HCT116 (cell line): Measurements from ENCODE around the gene ACRBP.

Source experiments
- CEBPB ChIP-seq: IDR thresholded peaks from 2 replicates; pipeline ENCODE4 v1.6.1; 2012; ENCODE audit warnings: low read depth
- EZH2phosphoT487 ChIP-seq: fragments of 200-600 bp; IDR thresholded peaks from 2 replicates; pipeline ENCODE4 v1.6.1; 2018; ENCODE audit warnings: antibody characterized with exemption, borderline replicate concordance
- FOSL1 ChIP-seq: IDR thresholded peaks from 2 replicates; pipeline ENCODE4 v1.6.1; 2012; ENCODE audit warnings: low read depth
- JUND ChIP-seq: IDR thresholded peaks from 2 replicates; pipeline ENCODE4 v1.6.1; 2012
- POLR2A ChIP-seq: IDR thresholded peaks from 2 replicates; pipeline ENCODE4 v1.7.0; 2011; ENCODE audit warnings: borderline replicate concordance; ENCODE audit not compliant: insufficient read depth, insufficient read length; ENCODE audit errors: extremely low read depth
- RAD21 ChIP-seq: IDR thresholded peaks from 2 replicates; pipeline ENCODE4 v1.6.1; 2012; ENCODE audit warnings: low read depth, mild to moderate bottlenecking
- SIN3A ChIP-seq: IDR thresholded peaks from 2 replicates; pipeline ENCODE4 v1.6.1; 2012; ENCODE audit warnings: low read depth
- TCF7L2 ChIP-seq: IDR thresholded peaks from 2 replicates; pipeline ENCODE4 v1.7.0; 2011; ENCODE audit warnings: borderline replicate concordance, inconsistent platforms; ENCODE audit not compliant: insufficient read depth, insufficient read length; ENCODE audit errors: extremely low read depth
- ZFX ChIP-seq: fragments of 450-650 bp; IDR thresholded peaks from 2 replicates; pipeline ENCODE4 v1.6.1; 2017
- ZNF274 ChIP-seq: fragments of 200-500 bp; sonication (Bioruptor generic); IDR thresholded peaks from 2 replicates; pipeline ENCODE4 v1.6.1; 2014; ENCODE audit warnings: mild to moderate bottlenecking, low read depth, low read length, inconsistent platforms
- TF ChIP-seq, protein P1 (sequence below), 3 experiments: fragments of 200-600 bp in 1 of 3; sonication (generic) in 1 of 3; IDR thresholded peaks in 2 of 3; conservative IDR thresholded peaks in 1 of 3; 2 replicates each; pipeline ENCODE4 v1.5.1; 2012 to 2017; ENCODE audit warnings: low read depth in 2 of 3, low read length in 2 of 3, antibody characterized with exemption in 1 of 3, borderline replicate concordance in 1 of 3, control low read depth in 1 of 3, mild to moderate bottlenecking in 1 of 3, mixed read lengths in 1 of 3, mixed run types in 1 of 3, moderate library complexity in 1 of 3; ENCODE audit not compliant: insufficient read depth in 1 of 3
- TF ChIP-seq, protein P2 (sequence below): IDR thresholded peaks from 2 replicates; pipeline ENCODE4 v1.6.1; 2012
- TF ChIP-seq, protein P3 (sequence below): IDR thresholded peaks from 2 replicates; pipeline ENCODE4 v1.6.1; 2012; ENCODE audit warnings: low read depth
- TF ChIP-seq, protein P4 (sequence below): IDR thresholded peaks from 2 replicates; pipeline ENCODE4 v1.6.1; 2012

DNA sequence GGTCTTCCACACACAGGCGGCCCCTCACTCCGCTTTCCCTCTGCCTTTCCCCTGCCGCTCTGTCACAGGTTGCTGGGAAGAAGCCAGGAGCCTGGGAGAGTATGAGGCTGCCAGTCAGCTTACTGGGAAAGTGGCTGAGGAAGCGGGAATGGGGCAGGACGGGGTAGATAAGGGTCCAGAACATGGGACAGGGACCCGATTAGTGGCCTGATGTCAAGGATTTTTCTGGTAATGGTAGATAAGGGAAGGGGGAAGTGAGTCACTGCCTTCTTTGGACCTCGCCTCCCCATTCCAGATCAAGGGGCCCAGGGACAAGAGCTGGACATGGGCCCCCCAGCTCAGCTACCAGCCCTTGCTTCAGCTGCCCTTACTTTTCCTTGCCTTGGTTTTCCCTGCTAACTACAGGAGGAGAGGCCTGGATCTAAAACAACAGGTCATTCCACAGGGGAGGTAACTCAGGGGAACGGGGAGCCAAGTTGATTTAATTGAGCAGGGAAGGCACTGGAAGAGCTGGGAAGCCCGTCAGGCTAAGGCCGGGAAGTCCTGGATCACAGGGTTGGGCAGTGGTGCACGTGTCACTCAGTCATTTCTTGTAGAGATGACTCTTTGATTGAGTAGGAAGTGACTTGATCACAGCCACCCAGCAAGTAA is 8.0 kb downstream of the ACRBP start:
- TF ChIP-seq, protein P1, sequence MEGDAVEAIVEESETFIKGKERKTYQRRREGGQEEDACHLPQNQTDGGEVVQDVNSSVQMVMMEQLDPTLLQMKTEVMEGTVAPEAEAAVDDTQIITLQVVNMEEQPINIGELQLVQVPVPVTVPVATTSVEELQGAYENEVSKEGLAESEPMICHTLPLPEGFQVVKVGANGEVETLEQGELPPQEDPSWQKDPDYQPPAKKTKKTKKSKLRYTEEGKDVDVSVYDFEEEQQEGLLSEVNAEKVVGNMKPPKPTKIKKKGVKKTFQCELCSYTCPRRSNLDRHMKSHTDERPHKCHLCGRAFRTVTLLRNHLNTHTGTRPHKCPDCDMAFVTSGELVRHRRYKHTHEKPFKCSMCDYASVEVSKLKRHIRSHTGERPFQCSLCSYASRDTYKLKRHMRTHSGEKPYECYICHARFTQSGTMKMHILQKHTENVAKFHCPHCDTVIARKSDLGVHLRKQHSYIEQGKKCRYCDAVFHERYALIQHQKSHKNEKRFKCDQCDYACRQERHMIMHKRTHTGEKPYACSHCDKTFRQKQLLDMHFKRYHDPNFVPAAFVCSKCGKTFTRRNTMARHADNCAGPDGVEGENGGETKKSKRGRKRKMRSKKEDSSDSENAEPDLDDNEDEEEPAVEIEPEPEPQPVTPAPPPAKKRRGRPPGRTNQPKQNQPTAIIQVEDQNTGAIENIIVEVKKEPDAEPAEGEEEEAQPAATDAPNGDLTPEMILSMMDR (IDR thresholded peaks at IDR 0.05 in 2 of 3, conservative IDR thresholded peaks at IDR 0.05 in 1 of 3; ENCODE audit: borderline replicate concordance in 1 of 3, insufficient read depth in 1 of 3, low read depth in 2 of 3, low read length in 2 of 3): no peak
- no peak for TF ChIP-seq POLR2A
- TF ChIP-seq, protein P2, sequence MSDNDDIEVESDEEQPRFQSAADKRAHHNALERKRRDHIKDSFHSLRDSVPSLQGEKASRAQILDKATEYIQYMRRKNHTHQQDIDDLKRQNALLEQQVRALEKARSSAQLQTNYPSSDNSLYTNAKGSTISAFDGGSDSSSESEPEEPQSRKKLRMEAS: no peak
- TF ChIP-seq, protein P3, sequence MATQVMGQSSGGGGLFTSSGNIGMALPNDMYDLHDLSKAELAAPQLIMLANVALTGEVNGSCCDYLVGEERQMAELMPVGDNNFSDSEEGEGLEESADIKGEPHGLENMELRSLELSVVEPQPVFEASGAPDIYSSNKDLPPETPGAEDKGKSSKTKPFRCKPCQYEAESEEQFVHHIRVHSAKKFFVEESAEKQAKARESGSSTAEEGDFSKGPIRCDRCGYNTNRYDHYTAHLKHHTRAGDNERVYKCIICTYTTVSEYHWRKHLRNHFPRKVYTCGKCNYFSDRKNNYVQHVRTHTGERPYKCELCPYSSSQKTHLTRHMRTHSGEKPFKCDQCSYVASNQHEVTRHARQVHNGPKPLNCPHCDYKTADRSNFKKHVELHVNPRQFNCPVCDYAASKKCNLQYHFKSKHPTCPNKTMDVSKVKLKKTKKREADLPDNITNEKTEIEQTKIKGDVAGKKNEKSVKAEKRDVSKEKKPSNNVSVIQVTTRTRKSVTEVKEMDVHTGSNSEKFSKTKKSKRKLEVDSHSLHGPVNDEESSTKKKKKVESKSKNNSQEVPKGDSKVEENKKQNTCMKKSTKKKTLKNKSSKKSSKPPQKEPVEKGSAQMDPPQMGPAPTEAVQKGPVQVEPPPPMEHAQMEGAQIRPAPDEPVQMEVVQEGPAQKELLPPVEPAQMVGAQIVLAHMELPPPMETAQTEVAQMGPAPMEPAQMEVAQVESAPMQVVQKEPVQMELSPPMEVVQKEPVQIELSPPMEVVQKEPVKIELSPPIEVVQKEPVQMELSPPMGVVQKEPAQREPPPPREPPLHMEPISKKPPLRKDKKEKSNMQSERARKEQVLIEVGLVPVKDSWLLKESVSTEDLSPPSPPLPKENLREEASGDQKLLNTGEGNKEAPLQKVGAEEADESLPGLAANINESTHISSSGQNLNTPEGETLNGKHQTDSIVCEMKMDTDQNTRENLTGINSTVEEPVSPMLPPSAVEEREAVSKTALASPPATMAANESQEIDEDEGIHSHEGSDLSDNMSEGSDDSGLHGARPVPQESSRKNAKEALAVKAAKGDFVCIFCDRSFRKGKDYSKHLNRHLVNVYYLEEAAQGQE: no peak
- no peak for TF ChIP-seq CEBPB
- no peak for TF ChIP-seq TCF7L2
- no peak for TF ChIP-seq ZNF274
- TF ChIP-seq FOSL1: no peak
- TF ChIP-seq JUND: no peak
- TF ChIP-seq, protein P4, sequence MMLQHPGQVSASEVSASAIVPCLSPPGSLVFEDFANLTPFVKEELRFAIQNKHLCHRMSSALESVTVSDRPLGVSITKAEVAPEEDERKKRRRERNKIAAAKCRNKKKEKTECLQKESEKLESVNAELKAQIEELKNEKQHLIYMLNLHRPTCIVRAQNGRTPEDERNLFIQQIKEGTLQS: no peak
- no peak for TF ChIP-seq EZH2phosphoT487
- TF ChIP-seq SIN3A: no peak
- TF ChIP-seq RAD21: no peak
- no peak for TF ChIP-seq ZFX
